HG02763 (cell line): ENCODE data around the gene MSX2.
"Not testable (repeated sequence)": the region's sequence is repeated elsewhere in the genome, so short reads cannot be mapped to it uniquely, and the experiment has no call there.

Experiments
- ATAC-seq: cut with Tn5 transposase; IDR thresholded peaks from one replicate; pipeline ENCODE4 v1.9.1; 2021; ENCODE audit warnings: mild to moderate bottlenecking, moderate library complexity; ENCODE audit not compliant: unreplicated experiment

MSX2 gene

DNA sequence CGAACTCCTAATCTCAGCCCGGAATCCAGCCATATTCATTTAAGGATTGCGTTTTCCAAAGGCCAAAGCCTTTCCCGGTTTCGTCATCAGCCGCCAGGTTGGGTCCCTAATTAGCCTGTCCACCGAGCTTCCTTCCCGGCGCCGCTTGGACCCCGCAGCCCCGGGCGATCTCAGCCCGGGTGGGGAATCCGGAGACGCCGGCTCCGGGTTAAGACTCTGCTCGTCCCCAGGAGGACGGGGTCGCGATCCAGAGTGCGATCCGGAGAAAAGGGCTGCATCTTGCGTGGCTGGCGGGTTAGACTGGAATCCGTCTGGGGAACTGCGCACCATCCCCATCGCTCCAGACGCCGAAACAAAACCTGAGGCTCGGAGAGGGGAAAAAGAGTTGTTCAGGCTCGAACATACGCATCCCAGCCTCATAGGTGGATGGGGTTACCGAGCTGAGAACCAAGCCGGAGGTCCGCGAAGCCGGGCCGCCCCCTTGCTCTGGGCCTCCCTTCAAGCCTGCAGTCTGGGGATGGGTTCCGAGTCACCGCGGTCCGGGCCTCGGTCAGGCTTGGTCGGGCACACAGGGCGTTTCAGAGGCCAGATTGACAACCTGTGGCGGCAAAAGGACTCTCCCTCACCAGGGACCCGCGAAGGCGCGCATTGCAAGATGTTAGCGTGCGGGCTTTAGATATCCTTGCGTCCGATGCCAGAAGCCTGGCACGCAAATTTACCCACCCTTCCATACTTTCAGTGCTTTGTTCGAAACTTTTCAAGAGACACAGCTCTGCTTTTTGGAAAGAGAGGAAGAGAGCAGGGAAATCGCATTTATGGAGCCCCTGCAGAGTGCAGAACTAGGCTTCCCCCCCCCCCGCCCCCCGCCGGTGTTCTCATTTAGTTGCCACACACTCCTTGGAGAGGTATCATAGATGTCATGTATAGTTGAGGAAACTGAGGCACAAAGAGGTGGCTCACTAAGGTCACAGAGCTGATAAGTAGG is 7.9 kb downstream of the MSX2 start:
- ATAC-seq: no peak

- no peak for ATAC-seq
Observed at GRCh38 chr5:174733091-174733690, 8.8 kb downstream of the MSX2 start.

- ATAC-seq: no peak
Observed at GRCh38 chr5:174733836-174734235, 9.5 kb downstream of the MSX2 start.

GRCh38 chr5:174734571-174735497 is 10.5 kb downstream of the MSX2 start:
- ATAC-seq: no peak

DNA sequence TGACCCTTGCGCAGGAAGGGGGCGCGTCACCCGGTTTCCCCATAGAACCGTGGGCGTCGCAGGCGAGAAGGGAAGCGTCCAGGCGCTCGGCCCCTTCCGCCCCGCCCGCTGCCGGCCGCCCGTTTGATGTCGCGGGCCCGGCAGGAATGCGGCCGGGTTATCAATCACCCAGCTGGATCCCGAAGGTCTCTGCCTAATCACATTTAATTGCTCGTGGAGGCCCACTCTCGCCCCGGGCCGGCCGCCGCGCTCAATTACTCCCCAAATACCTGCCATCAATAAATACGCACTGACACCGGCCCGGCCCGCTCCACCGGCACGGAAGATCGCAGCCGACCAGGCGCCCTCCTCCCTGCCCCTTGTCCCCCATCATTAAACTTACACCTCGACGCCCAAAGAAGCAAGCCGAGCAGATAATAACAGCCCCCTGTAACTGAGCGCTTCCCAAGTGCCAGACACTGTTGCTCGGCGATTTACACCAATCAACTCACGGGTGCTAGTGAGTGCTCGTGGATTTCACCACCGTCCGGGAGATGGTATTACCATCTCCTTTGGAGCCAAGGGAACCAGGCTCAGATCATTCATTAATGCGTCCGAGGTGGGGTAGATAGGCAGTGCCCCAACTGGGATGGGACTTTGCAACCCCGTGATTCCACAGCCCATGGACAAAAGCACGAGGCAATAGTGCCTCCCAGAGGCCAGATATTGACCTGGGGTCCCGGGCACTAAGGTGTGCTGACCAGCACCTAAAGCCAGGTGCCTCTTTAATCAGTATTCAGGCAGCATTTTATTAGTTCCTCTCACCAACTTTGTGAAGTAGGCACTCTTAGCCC is 11.3 kb downstream of the MSX2 start:
- no peak for ATAC-seq

DNA sequence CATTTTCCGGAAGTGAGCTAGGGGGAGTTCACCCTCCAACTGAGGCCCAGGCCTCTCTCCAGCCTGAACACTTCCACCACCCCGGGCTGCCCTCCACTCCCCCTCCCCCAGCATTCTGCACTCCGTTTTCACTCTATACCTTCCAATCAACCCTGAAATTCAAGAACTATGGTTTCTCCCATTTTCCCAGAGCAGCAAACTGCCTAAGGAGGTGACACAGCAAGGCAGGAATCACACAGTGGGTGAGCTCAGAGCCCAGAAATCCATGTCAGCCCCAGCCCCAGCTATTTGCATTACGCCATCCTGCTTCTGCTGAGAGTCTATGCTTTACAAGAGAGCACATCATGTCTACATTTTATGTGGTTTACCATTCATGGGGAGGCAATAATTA is 11.9 kb downstream of the MSX2 start:
- ATAC-seq: no peak

GRCh38 chr5:174736777-174737176 is 12.4 kb downstream of the MSX2 start:
- no peak for ATAC-seq

- no peak for ATAC-seq
Observed at GRCh38 chr5:174737330-174737729, 12.9 kb downstream of the MSX2 start.

- no peak for ATAC-seq
Observed at GRCh38 chr5:174741352-174741751, 17.0 kb downstream of the MSX2 start.

GRCh38 chr5:174744896-174745295 is 20.5 kb downstream of the MSX2 start:
- ATAC-seq: no peak

DNA sequence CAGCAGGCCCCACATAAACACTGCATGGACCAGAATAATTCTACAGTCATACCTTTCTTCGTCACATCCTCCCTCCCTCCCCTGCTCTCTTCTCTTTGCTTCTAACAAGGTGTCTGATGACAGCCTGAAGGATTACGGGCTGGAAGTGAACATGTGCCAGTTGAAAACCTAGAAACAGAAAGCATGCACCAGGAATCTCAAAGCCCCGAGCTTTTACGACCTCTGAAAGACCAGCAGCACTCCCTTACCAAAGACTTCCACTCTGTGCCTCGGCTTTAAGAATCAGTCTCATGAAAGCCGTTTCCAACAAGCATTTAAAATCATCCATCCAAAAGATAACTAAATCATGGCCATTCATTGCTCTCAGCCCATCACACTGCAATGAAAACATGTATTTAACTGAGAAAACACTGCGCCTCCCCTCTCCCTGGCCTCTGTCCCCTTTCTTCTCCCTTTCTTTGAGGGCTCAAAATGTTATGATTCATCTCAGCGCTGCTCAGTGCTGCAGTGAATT is 21.3 kb downstream of the MSX2 start:
- no peak for ATAC-seq

- no peak for ATAC-seq
Observed at GRCh38 chr5:174750711-174751110, 26.3 kb downstream of the MSX2 start.

- no peak for ATAC-seq
Observed at GRCh38 chr5:174751154-174752000, 27.0 kb downstream of the MSX2 start.

- no peak for ATAC-seq
Observed at GRCh38 chr5:174752121-174752520, 27.7 kb downstream of the MSX2 start.

DNA sequence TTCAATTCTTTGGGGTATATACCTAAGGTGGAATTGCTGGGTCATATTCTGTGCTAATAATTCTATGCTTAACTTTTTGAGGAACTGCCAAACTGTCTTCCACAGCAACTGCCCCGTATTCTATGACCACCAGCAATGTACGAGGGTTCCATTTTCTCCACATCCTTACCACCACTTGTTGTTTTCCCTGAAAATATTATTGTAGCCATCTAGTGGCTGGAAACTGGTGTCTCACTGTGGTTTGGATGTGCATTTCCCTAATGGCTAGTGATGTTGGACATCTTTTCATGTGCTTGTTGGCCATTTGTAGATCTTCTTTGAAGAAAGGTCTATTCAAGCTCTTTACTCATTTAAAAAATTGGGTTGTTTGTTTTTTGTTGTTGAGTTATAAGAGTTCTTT is 30.7 kb downstream of the MSX2 start:
- no peak for ATAC-seq

DNA sequence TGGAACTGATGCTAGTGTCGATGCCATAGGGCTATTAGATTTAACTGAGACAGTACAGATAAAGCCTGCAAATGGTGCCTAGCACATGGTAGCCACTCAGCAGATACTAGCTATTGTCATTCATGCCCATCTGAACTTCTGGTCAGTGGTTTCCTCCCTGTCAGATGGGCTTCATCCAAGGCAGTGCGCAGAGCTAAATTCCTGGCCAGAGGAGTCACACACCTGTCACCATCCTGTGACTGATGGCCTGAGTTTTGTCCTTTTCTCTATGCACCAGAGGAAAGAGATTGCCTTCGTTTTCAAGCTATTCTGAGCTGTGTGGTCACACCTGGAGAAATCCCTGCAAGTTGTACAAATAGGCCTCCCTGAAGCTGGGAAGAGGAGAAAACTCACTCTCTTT is 34.7 kb downstream of the MSX2 start:
- no peak for ATAC-seq

GRCh38 chr5:174760721-174761120 is 36.3 kb downstream of the MSX2 start:
- ATAC-seq: no peak

GRCh38 chr5:174761341-174761740 is 37.0 kb downstream of the MSX2 start:
- not testable (repeated sequence) for ATAC-seq

DNA sequence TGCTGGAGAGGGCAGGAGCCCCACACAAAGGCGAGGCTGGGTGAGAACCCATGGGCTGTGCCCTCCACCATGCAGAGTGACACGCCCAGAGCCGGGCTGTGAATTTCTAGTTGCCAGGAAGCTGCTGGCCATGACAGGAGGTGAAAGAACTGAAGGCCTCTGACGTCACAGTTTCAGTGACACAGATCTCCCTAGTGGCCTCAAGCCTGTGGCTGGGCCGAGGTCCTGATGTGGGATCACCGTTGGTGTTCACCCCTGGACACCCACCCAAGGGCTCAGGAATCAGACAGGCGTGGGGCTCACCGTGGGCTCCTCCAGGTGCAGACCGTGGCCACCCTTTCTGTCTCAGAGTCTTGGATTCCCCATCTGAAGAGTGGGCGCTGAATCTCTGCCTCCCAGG is 39.9 kb downstream of the MSX2 start:
- ATAC-seq: no peak
